ENCODE measurements around the gene LTB4R2.

Gene LTB4R2

DNA sequence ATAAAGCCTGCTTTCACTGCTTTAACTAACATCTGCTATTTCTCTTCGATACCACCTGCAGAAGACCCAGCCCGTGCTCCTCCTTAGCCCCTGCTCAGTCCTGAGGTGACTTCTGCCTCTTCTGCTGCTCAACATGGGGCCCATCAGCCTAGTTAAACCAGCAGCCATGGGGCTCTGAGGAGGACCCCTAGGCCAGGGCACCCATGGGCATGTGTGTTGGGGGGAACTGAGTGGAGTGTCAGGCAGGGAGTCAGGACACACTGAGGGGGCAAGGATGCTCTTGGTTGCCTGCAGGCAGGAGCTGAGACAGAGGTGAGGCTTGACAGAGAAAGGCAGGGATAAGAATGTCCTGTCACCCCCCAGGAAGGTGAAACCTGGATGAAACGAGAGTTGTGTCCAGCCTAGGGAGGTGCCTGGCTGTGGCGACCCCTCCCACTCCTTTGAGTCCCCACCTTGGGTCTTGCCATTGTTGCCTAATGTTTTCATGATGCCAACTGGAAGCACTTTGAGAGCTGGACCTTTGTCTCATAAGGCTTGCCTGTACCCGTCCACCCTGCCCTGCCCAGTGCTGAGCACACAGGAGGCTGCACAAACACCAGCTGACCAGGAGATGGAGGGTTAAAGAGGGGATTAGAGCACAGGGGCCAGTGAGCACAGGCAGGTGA, 26.0 kb upstream of the LTB4R2 start:
- H3K27ac ChIP-seq = no peak overlapping the region
- TF ChIP-seq, protein P1, sequence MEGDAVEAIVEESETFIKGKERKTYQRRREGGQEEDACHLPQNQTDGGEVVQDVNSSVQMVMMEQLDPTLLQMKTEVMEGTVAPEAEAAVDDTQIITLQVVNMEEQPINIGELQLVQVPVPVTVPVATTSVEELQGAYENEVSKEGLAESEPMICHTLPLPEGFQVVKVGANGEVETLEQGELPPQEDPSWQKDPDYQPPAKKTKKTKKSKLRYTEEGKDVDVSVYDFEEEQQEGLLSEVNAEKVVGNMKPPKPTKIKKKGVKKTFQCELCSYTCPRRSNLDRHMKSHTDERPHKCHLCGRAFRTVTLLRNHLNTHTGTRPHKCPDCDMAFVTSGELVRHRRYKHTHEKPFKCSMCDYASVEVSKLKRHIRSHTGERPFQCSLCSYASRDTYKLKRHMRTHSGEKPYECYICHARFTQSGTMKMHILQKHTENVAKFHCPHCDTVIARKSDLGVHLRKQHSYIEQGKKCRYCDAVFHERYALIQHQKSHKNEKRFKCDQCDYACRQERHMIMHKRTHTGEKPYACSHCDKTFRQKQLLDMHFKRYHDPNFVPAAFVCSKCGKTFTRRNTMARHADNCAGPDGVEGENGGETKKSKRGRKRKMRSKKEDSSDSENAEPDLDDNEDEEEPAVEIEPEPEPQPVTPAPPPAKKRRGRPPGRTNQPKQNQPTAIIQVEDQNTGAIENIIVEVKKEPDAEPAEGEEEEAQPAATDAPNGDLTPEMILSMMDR (IDR thresholded peaks at IDR 0.05) = no peak
- TF ChIP-seq ZFX (IDR thresholded peaks at IDR 0.05; ENCODE audit: borderline replicate concordance) = no peak

DNA sequence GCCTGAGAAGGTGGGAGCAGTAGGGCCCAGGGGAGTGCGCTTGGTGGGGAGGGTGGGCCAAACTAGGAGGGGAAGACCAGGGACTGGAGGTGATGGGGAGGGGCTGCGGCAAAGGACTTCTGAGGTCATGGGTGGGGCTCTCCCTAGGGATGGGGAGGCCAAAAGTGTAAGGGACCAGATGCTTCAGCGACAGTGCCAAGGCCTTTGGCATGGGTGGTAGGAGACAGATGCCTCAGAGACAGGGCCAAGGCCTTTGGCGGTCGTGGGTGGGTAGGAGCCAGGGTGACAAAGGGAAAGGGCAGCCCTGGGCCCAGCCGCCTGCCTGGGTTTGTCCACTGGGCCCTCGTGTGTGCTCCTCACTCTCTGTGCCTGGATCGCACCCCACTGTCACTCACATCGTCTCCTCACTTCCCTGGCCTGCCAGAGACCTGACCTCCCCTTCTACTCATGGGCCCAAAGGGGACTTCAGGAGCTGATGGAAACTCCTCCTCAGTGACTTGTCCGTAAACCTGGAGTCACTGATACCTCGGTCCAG, 25.4 kb upstream of the LTB4R2 start:
- TF ChIP-seq ZFX (IDR thresholded peaks at IDR 0.05; ENCODE audit: borderline replicate concordance) = no peak
- TF ChIP-seq, protein P1 (IDR thresholded peaks at IDR 0.05) = no peak
- no peak overlapping the region for H3K27ac ChIP-seq

DNA sequence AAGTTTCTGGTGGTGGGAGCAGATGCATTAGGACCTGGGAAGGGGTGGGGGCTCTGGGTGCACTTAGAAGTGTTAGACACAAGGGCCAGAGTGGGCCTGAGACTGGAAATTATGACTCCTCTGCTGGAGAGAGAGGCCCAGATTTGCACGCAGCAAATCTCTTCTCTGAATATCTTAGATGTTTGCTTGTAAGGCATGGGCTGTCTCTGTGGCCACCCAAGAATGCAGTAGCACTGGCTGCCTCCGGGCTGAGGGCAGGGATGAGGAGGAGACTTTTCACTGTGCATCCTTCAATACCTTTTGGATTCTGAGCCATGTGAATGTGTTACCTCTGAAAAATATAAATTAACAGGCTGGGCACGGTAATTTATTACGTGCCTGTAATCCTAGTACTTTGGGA, 24.6 kb upstream of the LTB4R2 start:
- no peak overlapping the region for H3K27ac ChIP-seq
- no peak for TF ChIP-seq ZFX (IDR thresholded peaks at IDR 0.05; ENCODE audit: borderline replicate concordance)
- TF ChIP-seq, protein P1 (IDR thresholded peaks at IDR 0.05) = no peak

DNA sequence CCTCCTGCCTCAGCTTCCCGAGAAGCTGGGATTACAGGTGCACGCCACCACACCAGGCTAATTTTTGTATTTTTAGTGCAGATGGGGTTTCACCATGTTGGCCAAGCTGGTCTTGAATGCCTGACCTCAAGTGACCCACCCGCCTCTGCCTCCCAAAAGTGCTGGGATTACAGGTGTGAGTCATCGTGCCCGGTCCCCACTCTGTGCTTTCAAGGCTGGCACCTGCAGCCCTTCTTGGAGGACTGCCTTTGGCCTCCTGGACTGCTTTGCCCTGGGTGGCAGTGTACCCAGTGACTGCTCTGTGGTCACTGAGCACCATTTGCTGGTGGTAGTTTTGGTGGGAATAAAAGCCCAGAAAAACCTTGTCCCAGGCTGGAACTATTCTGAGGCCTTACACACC, 22.9 kb upstream of the LTB4R2 start:
- H3K27ac ChIP-seq = no peak overlapping the region

DNA sequence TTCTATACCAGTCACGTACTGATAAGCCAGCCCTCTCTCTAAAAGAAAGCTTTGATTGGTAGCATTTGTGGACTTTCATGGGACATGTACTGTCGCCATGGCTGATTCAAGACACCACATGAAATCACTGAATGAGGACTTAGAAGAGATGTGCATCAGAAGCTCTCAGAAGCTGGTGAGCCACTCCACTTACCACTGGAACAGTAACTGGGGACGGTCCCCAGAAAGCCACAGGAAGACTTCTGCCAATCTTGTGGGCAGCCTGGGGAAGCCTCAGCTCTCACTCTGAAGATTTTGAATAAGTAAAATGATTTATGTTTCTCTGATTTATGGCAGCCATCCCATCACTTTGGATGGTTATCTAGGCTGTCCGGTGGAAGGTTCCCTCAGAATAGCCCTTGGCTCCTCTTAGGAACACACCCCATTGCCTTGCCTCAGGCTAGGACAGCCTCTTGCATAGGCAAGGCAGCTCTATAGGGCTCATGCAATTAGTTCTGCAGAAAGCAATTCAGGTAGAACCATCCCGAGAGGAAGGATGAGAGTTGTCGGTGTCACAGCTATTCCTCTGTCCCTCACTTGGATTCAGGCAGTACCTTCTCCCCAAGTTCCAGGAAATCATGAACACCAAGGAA, 20.2 kb upstream of the LTB4R2 start:
- no peak overlapping the region for H3K27ac ChIP-seq

More for the DNA sequence above, 22.9 kb upstream of the LTB4R2 start:
- no peak for TF ChIP-seq ZFX (IDR thresholded peaks at IDR 0.05; ENCODE audit: borderline replicate concordance)
- TF ChIP-seq, protein P1 (IDR thresholded peaks at IDR 0.05) = no peak

DNA sequence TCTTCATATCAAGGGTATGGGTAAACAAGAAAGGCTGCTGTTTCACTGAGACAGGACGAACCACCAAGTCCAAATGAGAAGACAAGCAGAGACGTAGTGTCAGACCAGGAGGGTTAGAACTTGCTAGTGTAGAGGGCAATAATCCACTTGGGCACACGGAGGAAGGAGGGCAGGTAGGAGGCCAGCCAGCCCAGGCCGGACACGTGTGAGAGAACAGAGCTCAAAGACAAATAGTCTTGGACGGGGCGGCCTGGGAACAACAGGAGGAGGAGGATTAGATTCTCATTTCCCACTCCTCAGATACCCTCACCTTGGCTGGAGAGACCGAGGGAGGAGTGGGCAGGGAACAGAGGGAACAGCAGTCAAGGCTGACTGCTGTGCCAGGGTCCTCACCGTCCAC, 19.2 kb upstream of the LTB4R2 start:
- no peak overlapping the region for H3K27ac ChIP-seq
- TF ChIP-seq ZFX (IDR thresholded peaks at IDR 0.05; ENCODE audit: borderline replicate concordance) = no peak
- TF ChIP-seq, protein P1 (IDR thresholded peaks at IDR 0.05) = no peak

More for the DNA sequence above, 20.2 kb upstream of the LTB4R2 start:
- TF ChIP-seq, protein P1 (IDR thresholded peaks at IDR 0.05) = no peak
- TF ChIP-seq ZFX (IDR thresholded peaks at IDR 0.05; ENCODE audit: borderline replicate concordance) = no peak

Measured in 22Rv1 (cell line).